Dendritic cell treated with granulocyte-macrophage colony-stimulating factor and Interleukin-4, amounts not matched to agents 40 ng/mL and 50 ng/mL, for 4 days (primary cell): ENCODE measurements around the gene SYNRG.

ENCODE experiments used
- H3K27ac Mint-ChIP-seq: one replicate; pipeline ENCODE4 v1.8.0; 2022; ENCODE audit warnings: mild to moderate bottlenecking, mixed read lengths
- H3K27me3 Mint-ChIP-seq: one replicate; pipeline ENCODE4 v1.8.0; 2022; ENCODE audit warnings: mild to moderate bottlenecking, mixed read lengths
- H3K36me3 Mint-ChIP-seq: one replicate; pipeline ENCODE4 v1.8.0; 2022; ENCODE audit warnings: low read depth, mixed read lengths
- H3K4me1 Mint-ChIP-seq: one replicate; pipeline ENCODE4 v1.8.0; 2022; ENCODE audit warnings: low read depth, mixed read lengths
- H3K4me3 Mint-ChIP-seq: one replicate; pipeline ENCODE4 v1.8.0; 2022; ENCODE audit warnings: mild to moderate bottlenecking, moderate library complexity, mixed read lengths
- H3K9me3 Mint-ChIP-seq: one replicate; pipeline ENCODE4 v1.8.0; 2022; ENCODE audit warnings: mixed read lengths
- intact Hi-C: fragments of 100-400 bp; cut with micrococcal nuclease; formaldehyde crosslinking; loops from one replicate; pipeline ENCODE4 v1.15.0; 2022

Gene SYNRG

DNA sequence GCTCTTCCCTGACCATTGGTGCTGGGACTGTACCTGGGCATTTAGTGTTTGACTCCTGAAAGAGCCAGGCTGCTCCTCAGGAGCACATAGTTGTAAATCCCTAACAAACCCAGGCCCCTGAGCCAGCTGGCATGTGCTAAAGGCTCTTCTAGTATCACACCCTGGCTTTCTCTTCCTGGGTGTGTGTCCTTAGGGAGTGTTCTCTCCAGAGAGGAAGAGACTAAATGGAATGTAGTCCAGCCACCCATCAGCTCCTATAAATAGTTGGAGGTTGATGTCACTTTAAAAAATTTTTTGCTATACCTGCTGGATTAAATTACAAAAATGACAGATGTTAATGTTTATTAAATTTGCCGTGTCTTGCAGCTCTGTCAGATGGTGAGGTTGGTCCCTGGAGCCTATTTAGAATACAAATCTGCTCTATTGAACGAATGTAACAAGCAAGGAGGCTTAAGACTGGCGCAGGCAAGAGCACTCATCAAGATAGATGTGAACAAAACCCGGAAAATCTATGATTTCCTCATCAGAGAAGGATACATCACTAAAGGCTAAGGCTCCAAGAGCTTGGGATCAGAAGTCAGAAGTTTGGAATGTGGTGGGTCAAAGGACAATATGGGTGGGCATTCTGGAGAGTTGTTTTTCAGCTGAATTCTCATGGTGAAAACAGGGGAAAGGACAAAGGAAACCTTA, 132.6 kb downstream of the SYNRG start:
- intact Hi-C loops = no loop called here
- Mint-ChIP-seq H3K4me3 (no peak overlapping the region), H3K27ac (no peak overlapping the region), H3K27me3 (no peaks in the 10 kb centered on the region), H3K36me3 (peaks cover 86% of the 10 kb centered on the region), H3K9me3 (no peaks in the 10 kb centered on the region), H3K4me1 (peaks cover 10% of the 10 kb centered on the region)

GRCh38 chr17:37475731-37476420, 133.3 kb downstream of the SYNRG start:
- Mint-ChIP-seq H3K4me3 (no peak overlapping the region), H3K36me3 (peaks cover 93% of the 10 kb centered on the region), H3K4me1 (peaks cover 10% of the 10 kb centered on the region), H3K27ac (no peak overlapping the region), H3K9me3 (no peaks in the 10 kb centered on the region), H3K27me3 (no peaks in the 10 kb centered on the region)
- intact Hi-C loops = no loop called here

DNA sequence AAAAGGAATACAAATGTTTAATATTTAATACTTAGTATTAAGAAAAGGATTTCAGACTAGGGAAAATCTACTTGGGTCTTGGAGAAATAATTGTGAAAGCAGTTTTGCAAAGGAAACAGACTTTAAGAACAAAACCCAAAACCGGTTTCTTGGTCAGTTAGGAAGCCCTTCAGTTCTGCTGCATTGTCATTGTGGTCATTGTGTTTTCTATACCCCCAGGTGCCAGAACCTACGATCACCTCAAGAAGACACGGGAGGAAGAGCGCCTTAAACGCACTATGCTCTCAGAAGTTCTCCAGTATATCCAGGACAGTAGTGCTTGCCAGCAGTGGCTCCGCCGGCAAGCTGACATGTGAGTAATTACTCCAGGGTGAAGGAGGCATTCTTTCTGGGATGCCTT, 139.0 kb downstream of the SYNRG start:
- H3K4me3 Mint-ChIP-seq = no peak overlapping the region
- H3K36me3 Mint-ChIP-seq = peaks cover 95% of the 10 kb centered on the region
- intact Hi-C loops = no loop called here
- no peaks in the 10 kb centered on the region for H3K27me3 Mint-ChIP-seq
- H3K4me1 Mint-ChIP-seq = no peaks in the 10 kb centered on the region
- H3K9me3 Mint-ChIP-seq = no peaks in the 10 kb centered on the region
- H3K27ac Mint-ChIP-seq = no peak overlapping the region

DNA sequence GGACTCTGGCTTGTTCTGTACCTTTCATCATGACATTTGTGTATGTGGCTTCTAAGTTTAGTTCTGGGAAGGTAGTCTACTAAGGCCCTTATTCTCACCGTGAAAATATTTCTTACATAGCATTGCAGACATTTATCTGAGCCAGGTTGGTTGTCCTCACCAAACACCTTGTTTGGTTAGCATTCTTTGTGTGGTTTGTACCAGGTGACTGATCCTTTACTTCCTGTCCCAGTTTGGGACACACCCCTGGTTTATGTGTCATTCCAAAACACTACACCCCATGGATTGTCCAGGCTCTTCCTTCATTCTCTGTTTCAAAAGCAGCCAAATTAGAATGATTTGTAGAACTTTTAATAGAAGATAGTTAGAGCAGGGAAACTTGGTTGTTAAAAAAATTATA, 142.7 kb downstream of the SYNRG start:
- Mint-ChIP-seq H3K4me1 (no peaks in the 10 kb centered on the region), H3K36me3 (peaks cover 93% of the 10 kb centered on the region), H3K9me3 (no peaks in the 10 kb centered on the region), H3K4me3 (no peak overlapping the region), H3K27ac (no peak overlapping the region), H3K27me3 (no peaks in the 10 kb centered on the region)
- intact Hi-C loops = no loop called here

- H3K4me1 Mint-ChIP-seq = no peaks in the 10 kb centered on the region
- H3K27ac Mint-ChIP-seq = no peak overlapping the region
- intact Hi-C loops = no loop called here
- no peak overlapping the region for H3K4me3 Mint-ChIP-seq
- H3K27me3 Mint-ChIP-seq = no peaks in the 10 kb centered on the region
- no peaks in the 10 kb centered on the region for H3K9me3 Mint-ChIP-seq
- H3K36me3 Mint-ChIP-seq = peaks cover 91% of the 10 kb centered on the region
Observed at GRCh38 chr17:37465069-37465616, 144.1 kb downstream of the SYNRG start.
